ENCODE measurements around the gene ATP2A2.

DNA sequence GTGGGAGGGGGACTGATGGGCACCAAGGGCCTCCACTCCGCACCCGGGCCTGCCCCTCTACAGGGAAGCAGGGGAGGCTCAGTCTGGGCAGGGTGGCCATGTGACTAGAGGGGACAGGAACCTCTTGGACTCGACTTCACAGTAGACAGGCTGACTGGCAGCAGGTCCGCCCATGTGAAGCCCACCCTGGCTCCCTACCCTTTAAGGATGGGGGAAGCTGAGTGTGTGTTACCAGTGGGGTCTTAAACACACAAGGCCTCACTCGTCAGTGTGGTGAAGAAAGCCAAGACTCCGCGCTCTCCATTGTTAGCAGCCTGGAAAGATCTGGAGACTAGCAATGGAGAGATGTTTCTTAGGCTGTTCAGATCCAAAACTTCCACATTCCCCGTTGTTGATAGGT, 70.1 kb downstream of the ATP2A2 start:
- TF ChIP-seq, protein P1, sequence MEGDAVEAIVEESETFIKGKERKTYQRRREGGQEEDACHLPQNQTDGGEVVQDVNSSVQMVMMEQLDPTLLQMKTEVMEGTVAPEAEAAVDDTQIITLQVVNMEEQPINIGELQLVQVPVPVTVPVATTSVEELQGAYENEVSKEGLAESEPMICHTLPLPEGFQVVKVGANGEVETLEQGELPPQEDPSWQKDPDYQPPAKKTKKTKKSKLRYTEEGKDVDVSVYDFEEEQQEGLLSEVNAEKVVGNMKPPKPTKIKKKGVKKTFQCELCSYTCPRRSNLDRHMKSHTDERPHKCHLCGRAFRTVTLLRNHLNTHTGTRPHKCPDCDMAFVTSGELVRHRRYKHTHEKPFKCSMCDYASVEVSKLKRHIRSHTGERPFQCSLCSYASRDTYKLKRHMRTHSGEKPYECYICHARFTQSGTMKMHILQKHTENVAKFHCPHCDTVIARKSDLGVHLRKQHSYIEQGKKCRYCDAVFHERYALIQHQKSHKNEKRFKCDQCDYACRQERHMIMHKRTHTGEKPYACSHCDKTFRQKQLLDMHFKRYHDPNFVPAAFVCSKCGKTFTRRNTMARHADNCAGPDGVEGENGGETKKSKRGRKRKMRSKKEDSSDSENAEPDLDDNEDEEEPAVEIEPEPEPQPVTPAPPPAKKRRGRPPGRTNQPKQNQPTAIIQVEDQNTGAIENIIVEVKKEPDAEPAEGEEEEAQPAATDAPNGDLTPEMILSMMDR (IDR thresholded peaks at IDR 0.05; ENCODE audit: low read depth, low read length) = no peak
- TF ChIP-seq POLR2A (IDR thresholded peaks at IDR 0.05; ENCODE audit: extremely low read depth, insufficient read length) = no peak
- TF ChIP-seq MYC (IDR thresholded peaks at IDR 0.05; ENCODE audit: low read depth, low read length) = no peak
